ENCODE results near the gene ELP4.
"Not testable (repeated sequence)": the region's sequence is repeated elsewhere in the genome, so short reads cannot be mapped to it uniquely, and the experiment has no call there.

The ELP4 gene

GRCh38 chr11:31535479-31535878 lies 25.9 kb downstream of the ELP4 start:
- no peak overlapping the region for H3K4me3 ChIP-seq (ENCODE audit: low read length)
- no peak for TF ChIP-seq CTCF (IDR thresholded peaks at IDR 0.05; ENCODE audit: insufficient read depth, low read depth, low read length, missing control alignments)
- no peak for DNase-seq (ENCODE audit: low read depth)

- DNase-seq (ENCODE audit: low read depth) = no peak
- no peak overlapping the region for H3K4me3 ChIP-seq (ENCODE audit: low read length)
- TF ChIP-seq CTCF (IDR thresholded peaks at IDR 0.05; ENCODE audit: insufficient read depth, low read depth, low read length, missing control alignments) = no peak
These were observed 33.3 kb downstream of the ELP4 start for GRCh38 chr11:31542862-31543261.

GRCh38 chr11:31555938-31556337 lies 46.4 kb downstream of the ELP4 start:
- DNase-seq (ENCODE audit: low read depth) = no peak
- no peak for TF ChIP-seq CTCF (IDR thresholded peaks at IDR 0.05; ENCODE audit: insufficient read depth, low read depth, low read length, missing control alignments)
- no peak overlapping the region for H3K4me3 ChIP-seq (ENCODE audit: low read length)

GRCh38 chr11:31558001-31558400 lies 48.4 kb downstream of the ELP4 start:
- TF ChIP-seq CTCF (IDR thresholded peaks at IDR 0.05; ENCODE audit: insufficient read depth, low read depth, low read length, missing control alignments) = no peak
- no peak for DNase-seq (ENCODE audit: low read depth)
- H3K4me3 ChIP-seq (ENCODE audit: low read length) = no peak overlapping the region

GRCh38 chr11:31560842-31561476 lies 51.4 kb downstream of the ELP4 start:
- H3K4me3 ChIP-seq (ENCODE audit: low read length) = no peak overlapping the region
- no peak for TF ChIP-seq CTCF (IDR thresholded peaks at IDR 0.05; ENCODE audit: insufficient read depth, low read depth, low read length, missing control alignments)
- peak; percentile 32 for DNase-seq (ENCODE audit: low read depth)

GRCh38 chr11:31564517-31564916 lies 55.0 kb downstream of the ELP4 start:
- DNase-seq (ENCODE audit: low read depth); H3K4me3 ChIP-seq (ENCODE audit: low read length): not testable (repeated sequence)

- H3K4me3 ChIP-seq (ENCODE audit: low read length); DNase-seq (ENCODE audit: low read depth): not testable (repeated sequence)
These were observed 64.6 kb downstream of the ELP4 start for GRCh38 chr11:31574133-31574532.

GRCh38 chr11:31575764-31576163 lies 66.2 kb downstream of the ELP4 start:
- DNase-seq (ENCODE audit: low read depth) = not testable (repeated sequence)

GRCh38 chr11:31579412-31579811 lies 69.8 kb downstream of the ELP4 start:
- DNase-seq (ENCODE audit: low read depth); H3K4me3 ChIP-seq (ENCODE audit: low read length): not testable (repeated sequence)

More at GRCh38 chr11:31575764-31576163, 66.2 kb downstream of the ELP4 start:
- H3K4me3 ChIP-seq (ENCODE audit: low read length) = not testable (repeated sequence)
